ENCODE measurements around the gene COP1.

The COP1 gene

DNA sequence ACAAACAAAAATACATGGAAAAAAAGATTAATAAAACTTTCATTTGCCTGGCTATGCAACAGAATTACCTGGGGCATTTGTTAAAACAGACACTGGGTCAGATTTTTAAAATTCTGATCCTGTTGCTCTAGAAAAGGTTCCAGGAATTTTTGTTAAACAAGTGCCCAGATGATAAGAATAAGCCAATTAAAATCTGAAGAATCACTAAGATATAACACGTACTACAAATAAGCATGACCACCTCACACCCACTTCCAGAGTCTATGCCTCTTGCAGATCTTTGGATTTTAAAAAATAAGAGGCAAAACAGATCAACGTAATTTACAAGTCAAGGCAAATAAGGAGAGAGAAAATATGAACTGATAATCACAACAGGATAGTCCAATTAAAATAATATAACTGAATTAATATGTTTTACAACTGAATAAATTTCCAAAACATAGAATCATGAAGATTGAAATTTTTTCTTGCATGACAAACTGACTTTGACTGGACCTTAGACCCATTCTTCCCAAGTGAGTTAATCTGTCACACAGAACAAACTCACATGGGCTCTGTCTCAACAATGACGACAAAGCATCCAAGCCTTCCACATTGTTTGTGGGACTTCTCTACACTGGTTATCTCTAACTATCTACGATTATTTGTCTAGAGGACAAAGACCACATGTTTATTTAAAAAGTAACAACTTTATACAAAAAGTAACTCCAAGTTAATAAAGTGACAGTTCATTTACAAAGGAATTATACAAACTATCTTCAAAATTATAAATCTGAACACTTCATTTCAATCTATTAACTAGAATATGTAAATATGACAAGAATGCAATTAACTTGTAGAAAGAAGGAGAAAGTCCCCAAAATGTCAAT lies 56.9 kb downstream of the COP1 start:
- ChIA-PET POLR2A (no interaction called here), CTCF (no interaction called here)
- TF ChIP-seq, protein P1, sequence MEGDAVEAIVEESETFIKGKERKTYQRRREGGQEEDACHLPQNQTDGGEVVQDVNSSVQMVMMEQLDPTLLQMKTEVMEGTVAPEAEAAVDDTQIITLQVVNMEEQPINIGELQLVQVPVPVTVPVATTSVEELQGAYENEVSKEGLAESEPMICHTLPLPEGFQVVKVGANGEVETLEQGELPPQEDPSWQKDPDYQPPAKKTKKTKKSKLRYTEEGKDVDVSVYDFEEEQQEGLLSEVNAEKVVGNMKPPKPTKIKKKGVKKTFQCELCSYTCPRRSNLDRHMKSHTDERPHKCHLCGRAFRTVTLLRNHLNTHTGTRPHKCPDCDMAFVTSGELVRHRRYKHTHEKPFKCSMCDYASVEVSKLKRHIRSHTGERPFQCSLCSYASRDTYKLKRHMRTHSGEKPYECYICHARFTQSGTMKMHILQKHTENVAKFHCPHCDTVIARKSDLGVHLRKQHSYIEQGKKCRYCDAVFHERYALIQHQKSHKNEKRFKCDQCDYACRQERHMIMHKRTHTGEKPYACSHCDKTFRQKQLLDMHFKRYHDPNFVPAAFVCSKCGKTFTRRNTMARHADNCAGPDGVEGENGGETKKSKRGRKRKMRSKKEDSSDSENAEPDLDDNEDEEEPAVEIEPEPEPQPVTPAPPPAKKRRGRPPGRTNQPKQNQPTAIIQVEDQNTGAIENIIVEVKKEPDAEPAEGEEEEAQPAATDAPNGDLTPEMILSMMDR (IDR thresholded peaks at IDR 0.05; ENCODE audit: control extremely low read depth, extremely low read depth, low read depth, missing control alignments) = no peak
- no peak for DNase-seq (ENCODE audit: extremely low spot score)

DNA sequence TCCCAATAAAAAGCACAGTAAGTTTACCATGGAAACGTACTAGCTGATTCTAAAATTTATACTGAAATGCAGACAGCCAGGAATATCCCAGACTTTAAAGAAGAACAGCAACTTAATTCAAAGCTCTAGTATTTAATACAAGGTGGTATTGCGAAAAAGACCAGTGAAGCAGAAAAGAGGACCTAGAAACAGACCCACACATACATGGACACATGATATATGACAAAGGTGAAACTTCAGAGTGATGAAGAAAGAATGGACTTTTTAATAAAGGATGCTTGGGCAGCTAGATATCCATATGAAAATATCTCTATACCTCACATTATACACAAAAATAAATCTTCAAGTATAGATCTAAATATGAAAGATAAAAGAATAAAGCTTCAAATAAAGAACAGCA lies 62.6 kb downstream of the COP1 start:
- ChIA-PET CTCF (no interaction called here), POLR2A (no interaction called here)
- TF ChIP-seq, protein P1 (IDR thresholded peaks at IDR 0.05; ENCODE audit: control extremely low read depth, extremely low read depth, low read depth, missing control alignments) = no peak
- DNase-seq (ENCODE audit: extremely low spot score) = no peak

DNA sequence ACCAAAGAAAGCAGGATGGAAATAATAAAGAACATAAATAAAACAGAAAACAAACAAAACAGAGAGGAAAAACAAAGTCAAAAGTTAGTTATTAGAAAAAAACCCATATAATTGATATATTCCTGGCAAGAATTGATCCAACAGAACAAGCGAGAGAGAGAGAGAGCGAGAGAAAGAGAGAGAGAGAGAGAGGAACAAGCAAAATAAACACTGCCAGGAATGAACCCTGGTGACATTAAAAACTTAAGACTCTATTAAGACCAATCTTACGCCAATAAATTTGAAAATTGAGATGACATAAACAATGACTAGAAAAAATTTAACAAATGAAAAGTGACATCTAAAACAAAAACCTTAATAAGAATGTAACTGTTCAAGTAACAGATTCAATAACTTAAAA lies 64.1 kb downstream of the COP1 start:
- no peak for DNase-seq (ENCODE audit: extremely low spot score)
- TF ChIP-seq, protein P1 (IDR thresholded peaks at IDR 0.05; ENCODE audit: control extremely low read depth, extremely low read depth, low read depth, missing control alignments) = no peak
- CTCF ChIA-PET = no interaction called here
- POLR2A ChIA-PET = no interaction called here

DNA sequence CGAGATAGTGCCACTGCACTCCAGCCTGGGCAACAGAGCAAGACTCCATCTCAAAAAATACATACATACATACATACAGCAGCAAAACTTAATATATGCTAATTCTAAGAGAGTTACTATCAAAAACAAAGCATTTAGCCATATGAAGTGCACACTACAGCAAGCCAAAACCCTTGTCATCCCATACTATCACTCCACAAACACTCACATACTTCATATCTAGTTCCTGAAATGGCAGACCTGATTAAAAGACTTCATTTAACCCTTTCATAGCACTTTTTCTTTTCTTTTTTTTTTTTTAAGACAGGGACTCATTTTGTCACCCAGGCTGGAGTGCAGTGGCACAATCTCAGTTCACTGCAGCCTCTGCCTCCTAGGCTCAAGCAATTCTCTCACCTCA lies 65.6 kb downstream of the COP1 start:
- TF ChIP-seq, protein P1 (IDR thresholded peaks at IDR 0.05; ENCODE audit: control extremely low read depth, extremely low read depth, low read depth, missing control alignments) = no peak
- DNase-seq (ENCODE audit: extremely low spot score) = no peak
- ChIA-PET POLR2A (no interaction called here), CTCF (no interaction called here)

DNA sequence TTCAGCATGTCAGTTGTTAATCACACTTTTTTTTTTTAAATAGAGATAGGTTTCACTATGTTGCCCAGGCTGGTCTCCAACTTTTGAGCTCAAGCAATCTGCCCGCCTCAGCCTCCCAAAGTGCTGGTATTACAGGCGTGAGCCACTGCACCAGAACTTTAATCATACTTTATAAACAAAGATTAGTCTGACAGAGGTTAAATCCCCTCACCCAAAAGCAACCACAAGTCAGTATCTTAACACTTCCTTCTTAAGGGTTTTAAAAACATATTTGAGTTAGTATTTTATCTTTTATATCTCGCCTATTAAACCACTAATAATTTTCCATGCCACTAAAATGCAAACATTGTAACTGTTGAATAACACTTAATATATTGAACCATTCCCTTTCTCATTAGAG lies 70.2 kb downstream of the COP1 start:
- ChIA-PET CTCF (interaction anchor here (1.7 kb wide), 1 partner anchor 25 kb away, joined by 5 read pairs; no protein-coding TSS in a partner anchor), POLR2A (no interaction called here)
- TF ChIP-seq, protein P1 (IDR thresholded peaks at IDR 0.05; ENCODE audit: control extremely low read depth, extremely low read depth, low read depth, missing control alignments) = no peak
- DNase-seq (ENCODE audit: extremely low spot score) = no peak

DNA sequence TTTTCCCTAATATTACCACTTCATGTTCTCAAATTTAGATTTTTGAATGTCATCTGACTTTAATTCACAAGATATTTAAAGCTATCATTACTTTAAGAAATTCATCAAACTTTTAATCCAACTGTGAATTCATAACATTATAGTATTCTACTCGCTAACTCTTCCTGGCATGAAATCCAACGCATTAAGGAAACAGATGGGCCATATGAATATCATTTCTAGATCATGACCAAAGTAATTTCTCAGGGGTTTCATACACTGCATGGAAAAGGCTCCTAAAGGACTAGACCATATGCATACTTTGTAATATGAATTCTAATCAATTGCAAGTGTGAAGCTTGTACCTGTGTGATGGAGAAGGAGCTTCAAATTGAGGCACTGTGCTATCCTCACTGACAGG lies 72.4 kb downstream of the COP1 start:
- TF ChIP-seq, protein P1 (IDR thresholded peaks at IDR 0.05; ENCODE audit: control extremely low read depth, extremely low read depth, low read depth, missing control alignments) = no peak
- ChIA-PET CTCF (interaction anchor here (0.7 kb wide), 1 partner anchor 13 kb away, joined by 3 read pairs; no protein-coding TSS in a partner anchor), POLR2A (no interaction called here)
- no peak for DNase-seq (ENCODE audit: extremely low spot score)
